DMS 273 (cell line): Measurements from ENCODE around the gene GLCE.
"Not testable (repeated sequence)": the region's sequence is repeated elsewhere in the genome, so short reads cannot be mapped to it uniquely, and the experiment has no call there.

Source experiments
- DNase-seq: peaks from one replicate; lab custom pipeline; 2025; ENCODE audit not compliant: unreplicated experiment; lab: John Stamatoyannopoulos, UW

The GLCE gene

GRCh38 chr15:69265347-69265955 lies 105.0 kb downstream of the GLCE start:
- DNase-seq: peak; percentile 59

- no peak for DNase-seq
Measured at GRCh38 chr15:69271217-69271616, 110.8 kb downstream of the GLCE start.

- DNase-seq: no peak
Measured at GRCh38 chr15:69272139-69272538, 111.7 kb downstream of the GLCE start.

GRCh38 chr15:69272891-69273290 lies 112.5 kb downstream of the GLCE start:
- DNase-seq: no peak

- DNase-seq: no peak
Measured at GRCh38 chr15:69275074-69275670, 114.7 kb downstream of the GLCE start.

- DNase-seq: no peak
Measured at GRCh38 chr15:69275933-69276560, 115.6 kb downstream of the GLCE start.

GRCh38 chr15:69277316-69277715 lies 116.9 kb downstream of the GLCE start:
- DNase-seq: no peak

GRCh38 chr15:69279636-69280035 lies 119.2 kb downstream of the GLCE start:
- no peak for DNase-seq

GRCh38 chr15:69280783-69281182 lies 120.3 kb downstream of the GLCE start:
- DNase-seq: no peak

- no peak for DNase-seq
Measured at GRCh38 chr15:69282104-69282743, 121.8 kb downstream of the GLCE start.

GRCh38 chr15:69285834-69286233 lies 125.4 kb downstream of the GLCE start:
- DNase-seq: no peak

GRCh38 chr15:69288011-69288410 lies 127.6 kb downstream of the GLCE start:
- DNase-seq: no peak

- no peak for DNase-seq
Measured at GRCh38 chr15:69288531-69289341, 128.3 kb downstream of the GLCE start.

- no peak for DNase-seq
Measured at GRCh38 chr15:69289342-69290146, 129.1 kb downstream of the GLCE start.

- DNase-seq: no peak
Measured at GRCh38 chr15:69290346-69291164, 130.1 kb downstream of the GLCE start.

- not testable (repeated sequence) for DNase-seq
Measured at GRCh38 chr15:69291651-69292050, 131.2 kb downstream of the GLCE start.

GRCh38 chr15:69292826-69293420 lies 132.5 kb downstream of the GLCE start:
- DNase-seq: no peak

- DNase-seq: no peak
Measured at GRCh38 chr15:69293741-69294615, 133.5 kb downstream of the GLCE start.
